H1 (cell line): Measurements from ENCODE around the gene ACSM2A.
"Not testable (repeated sequence)": the region's sequence is repeated elsewhere in the genome, so short reads cannot be mapped to it uniquely, and the experiment has no call there.

ENCODE experiments used
- BCL11A ChIP-seq, 2 experiments: IDR thresholded peaks; one replicate each; pipeline ENCODE4 v1.6.1; 2011; ENCODE audit warnings: low read depth in 2 of 2, low read length in 2 of 2, mild to moderate bottlenecking in 2 of 2
- KDM1A ChIP-seq: fragments of 200-600, 300-600 bp; sonication (generic); IDR thresholded peaks from 2 replicates; pipeline ENCODE4 v1.7.1; 2016; ENCODE audit warnings: mild to moderate bottlenecking, low read length, borderline replicate concordance
- SUZ12 ChIP-seq: fragments of 200-600 bp; sonication (generic); IDR thresholded peaks from 2 replicates; pipeline ENCODE4 v1.6.1; 2012; ENCODE audit warnings: mild to moderate bottlenecking, inconsistent platforms, low read length, moderate library complexity, mixed read lengths
- TF ChIP-seq, protein P1 (sequence below), 3 experiments: IDR thresholded peaks; 1 replicate in 2 of 3; 2 replicates in 1 of 3; pipeline versions ENCODE4 v1.5.1 to v1.6.1; 2011; ENCODE audit warnings: low read length in 3 of 3, mild to moderate bottlenecking in 3 of 3, inconsistent platforms in 2 of 3, low read depth in 1 of 3, moderate library complexity in 1 of 3; ENCODE audit not compliant: insufficient read depth in 1 of 3; ENCODE audit errors: control extremely low read depth in 1 of 3

DNA sequence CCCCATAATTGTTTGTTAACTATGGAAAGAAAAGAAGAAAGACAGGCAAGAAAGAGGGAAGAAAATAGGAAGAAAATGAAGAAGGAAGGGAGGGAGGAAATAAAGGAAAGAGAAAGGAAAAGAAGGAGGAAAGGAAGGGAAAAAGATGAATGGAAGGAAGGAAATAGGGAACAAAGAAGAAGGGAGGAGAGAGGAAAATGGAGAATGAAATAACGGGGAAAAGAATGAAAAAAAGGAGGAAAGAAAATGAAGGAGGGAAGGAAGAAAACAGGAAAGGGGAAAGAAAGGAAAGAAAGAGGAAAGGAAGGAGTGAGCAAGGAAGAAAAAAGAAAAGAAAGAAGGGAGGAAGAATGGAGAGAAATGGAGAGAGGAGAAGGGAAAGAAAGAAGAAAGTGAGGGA, 20.8 kb upstream of the ACSM2A start:
- TF ChIP-seq, protein P1, sequence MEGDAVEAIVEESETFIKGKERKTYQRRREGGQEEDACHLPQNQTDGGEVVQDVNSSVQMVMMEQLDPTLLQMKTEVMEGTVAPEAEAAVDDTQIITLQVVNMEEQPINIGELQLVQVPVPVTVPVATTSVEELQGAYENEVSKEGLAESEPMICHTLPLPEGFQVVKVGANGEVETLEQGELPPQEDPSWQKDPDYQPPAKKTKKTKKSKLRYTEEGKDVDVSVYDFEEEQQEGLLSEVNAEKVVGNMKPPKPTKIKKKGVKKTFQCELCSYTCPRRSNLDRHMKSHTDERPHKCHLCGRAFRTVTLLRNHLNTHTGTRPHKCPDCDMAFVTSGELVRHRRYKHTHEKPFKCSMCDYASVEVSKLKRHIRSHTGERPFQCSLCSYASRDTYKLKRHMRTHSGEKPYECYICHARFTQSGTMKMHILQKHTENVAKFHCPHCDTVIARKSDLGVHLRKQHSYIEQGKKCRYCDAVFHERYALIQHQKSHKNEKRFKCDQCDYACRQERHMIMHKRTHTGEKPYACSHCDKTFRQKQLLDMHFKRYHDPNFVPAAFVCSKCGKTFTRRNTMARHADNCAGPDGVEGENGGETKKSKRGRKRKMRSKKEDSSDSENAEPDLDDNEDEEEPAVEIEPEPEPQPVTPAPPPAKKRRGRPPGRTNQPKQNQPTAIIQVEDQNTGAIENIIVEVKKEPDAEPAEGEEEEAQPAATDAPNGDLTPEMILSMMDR (IDR thresholded peaks at IDR 0.05; ENCODE audit: control extremely low read depth in 1 of 3, insufficient read depth in 1 of 3, low read depth in 1 of 3, low read length in 3 of 3) = not testable (repeated sequence)
- TF ChIP-seq SUZ12; KDM1A; BCL11A (IDR thresholded peaks at IDR 0.05; ENCODE audit: low read depth in 2 of 2, low read length in 2 of 2): not testable (repeated sequence)
